Uterus (tissue), 4 donors: ENCODE measurements around the gene PRSS36. TPM values are rescaled to one million over a fixed set of nuclear protein-coding genes. Genes with fewer than 3 reads are reported as not detected.
"Not testable (repeated sequence)": the region's sequence is repeated elsewhere in the genome, so short reads cannot be mapped to it uniquely, and the experiment has no call there.

Experiments
- DNase-seq, 2 donors: peaks; one replicate each; pipeline ENCODE4 v3.0.0-alpha.2; 2019 to 2020
- H3K27ac ChIP-seq, 2 donors: fragments of 200-600 bp; sonication (generic); 1 replicate in 1 of 2; 2 replicates in 1 of 2; pipeline ENCODE4 v1.5.1; 2016 to 2018
- H3K27me3 ChIP-seq, 2 donors: fragments of 200-600 bp; sonication (generic); one replicate each; pipeline ENCODE4 v1.5.1; 2018 to 2019; ENCODE audit warnings: control low read depth in 1 of 2
- H3K36me3 ChIP-seq, 2 donors: fragments of 200-600 bp; sonication (generic); one replicate each; pipeline ENCODE4 v1.5.1; 2019; ENCODE audit warnings: control low read depth in 1 of 2
- H3K4me1 ChIP-seq, 2 donors: fragments of 200-600 bp; sonication (generic); one replicate each; pipeline ENCODE4 v1.5.1; 2018 to 2019; ENCODE audit warnings: control low read depth in 1 of 2
- H3K4me3 ChIP-seq, 2 donors: fragments of 200-600 bp; sonication (generic); 1 replicate in 1 of 2; 2 replicates in 1 of 2; pipeline ENCODE4 v1.5.1; 2018 to 2019; ENCODE audit warnings: mild to moderate bottlenecking in 1 of 2
- H3K9me3 ChIP-seq, 2 donors: fragments of 200-600 bp; sonication (generic); one replicate each; pipeline ENCODE4 v1.5.1; 2019; ENCODE audit warnings: control low read depth in 1 of 2
- POLR2A ChIP-seq, 2 donors: fragments of 450-650 bp; IDR thresholded peaks; one replicate each; pipeline ENCODE4 v1.6.1; 2016; ENCODE audit warnings: antibody characterized with exemption in 2 of 2, mild to moderate bottlenecking in 1 of 2, moderate library complexity in 1 of 2
- intact Hi-C: fragments of 100-400 bp; cut with DNase I; formaldehyde crosslinking; loops from one replicate; pipeline ENCODE4 v1.15.1; 2023; ENCODE audit warnings: low total_unique reads
- total RNA-seq, 4 donors: library from RNA; depleted of rRNA in 3 of 4; stranded (reverse); fragments of >200 nt in 3 of 4; gene quantifications; one replicate each; pipeline versions ENCODE4 v1.1.0 to v1.2.4, GENCODE V29; 2014 to 2023
- TF ChIP-seq, protein P1 (sequence below), 4 experiments: fragments of 200-600 bp in 2 of 4; fragments of 450-650 bp in 2 of 4; sonication (generic) in 2 of 4; IDR thresholded peaks; one replicate each; pipeline ENCODE4 v1.5.1; 2016 to 2019; ENCODE audit warnings: antibody characterized with exemption in 4 of 4, mild to moderate bottlenecking in 2 of 4, moderate library complexity in 1 of 4
- donor health status: DM: yes; HTN: yes; CAD: no.

Gene PRSS36
- total RNA-seq, 4 donors from 2014 or later = 0.48 to 0.76 TPM; not detected in 2

DNA sequence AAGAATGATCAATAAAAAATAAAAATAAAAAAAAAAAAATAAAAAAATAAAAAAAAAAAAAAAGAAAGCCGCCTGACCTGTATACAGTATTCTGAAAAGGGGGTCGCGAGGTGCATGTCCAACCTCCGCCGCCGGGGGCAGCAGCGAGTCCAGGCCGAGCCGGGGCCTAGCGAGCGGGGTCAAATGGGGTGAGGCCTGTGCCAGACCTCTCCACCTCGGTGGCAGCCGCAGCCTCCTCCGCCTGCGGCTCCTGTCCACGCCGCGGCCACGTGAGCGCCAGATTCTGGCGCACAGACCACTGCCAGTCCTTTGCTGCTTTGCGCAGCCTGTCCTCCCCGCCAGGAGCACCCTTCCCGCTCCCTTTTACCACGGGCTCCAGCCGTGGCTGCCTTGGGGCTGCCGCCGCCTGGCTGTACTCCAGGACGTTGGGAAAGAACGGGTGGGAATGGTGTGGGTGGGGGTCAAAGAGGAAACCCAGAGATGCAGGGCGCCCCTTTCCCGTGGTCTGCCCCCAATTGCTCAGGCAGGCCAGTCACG lies 44.1 kb downstream of the PRSS36 start:
- H3K9me3 ChIP-seq = no peaks in the 10 kb centered on the region
- intact Hi-C loops = no loop called here
- H3K27ac ChIP-seq = no peak overlapping the region
- peak; percentile 81 to 82 for DNase-seq
- H3K4me3 ChIP-seq = peak overlapping the region in 1 of 2 donors; percentile 1
- no peaks in the 10 kb centered on the region for H3K27me3 ChIP-seq
- TF ChIP-seq, protein P1, sequence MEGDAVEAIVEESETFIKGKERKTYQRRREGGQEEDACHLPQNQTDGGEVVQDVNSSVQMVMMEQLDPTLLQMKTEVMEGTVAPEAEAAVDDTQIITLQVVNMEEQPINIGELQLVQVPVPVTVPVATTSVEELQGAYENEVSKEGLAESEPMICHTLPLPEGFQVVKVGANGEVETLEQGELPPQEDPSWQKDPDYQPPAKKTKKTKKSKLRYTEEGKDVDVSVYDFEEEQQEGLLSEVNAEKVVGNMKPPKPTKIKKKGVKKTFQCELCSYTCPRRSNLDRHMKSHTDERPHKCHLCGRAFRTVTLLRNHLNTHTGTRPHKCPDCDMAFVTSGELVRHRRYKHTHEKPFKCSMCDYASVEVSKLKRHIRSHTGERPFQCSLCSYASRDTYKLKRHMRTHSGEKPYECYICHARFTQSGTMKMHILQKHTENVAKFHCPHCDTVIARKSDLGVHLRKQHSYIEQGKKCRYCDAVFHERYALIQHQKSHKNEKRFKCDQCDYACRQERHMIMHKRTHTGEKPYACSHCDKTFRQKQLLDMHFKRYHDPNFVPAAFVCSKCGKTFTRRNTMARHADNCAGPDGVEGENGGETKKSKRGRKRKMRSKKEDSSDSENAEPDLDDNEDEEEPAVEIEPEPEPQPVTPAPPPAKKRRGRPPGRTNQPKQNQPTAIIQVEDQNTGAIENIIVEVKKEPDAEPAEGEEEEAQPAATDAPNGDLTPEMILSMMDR (IDR thresholded peaks at IDR 0.05) = peak; percentile 74 to 91 (median 78)
- TF ChIP-seq POLR2A (IDR thresholded peaks at IDR 0.05) = no peak
- no peaks in the 10 kb centered on the region for H3K36me3 ChIP-seq
- H3K4me1 ChIP-seq = peaks cover 0 to 6% of the 10 kb centered on the region in 2 donors

DNA sequence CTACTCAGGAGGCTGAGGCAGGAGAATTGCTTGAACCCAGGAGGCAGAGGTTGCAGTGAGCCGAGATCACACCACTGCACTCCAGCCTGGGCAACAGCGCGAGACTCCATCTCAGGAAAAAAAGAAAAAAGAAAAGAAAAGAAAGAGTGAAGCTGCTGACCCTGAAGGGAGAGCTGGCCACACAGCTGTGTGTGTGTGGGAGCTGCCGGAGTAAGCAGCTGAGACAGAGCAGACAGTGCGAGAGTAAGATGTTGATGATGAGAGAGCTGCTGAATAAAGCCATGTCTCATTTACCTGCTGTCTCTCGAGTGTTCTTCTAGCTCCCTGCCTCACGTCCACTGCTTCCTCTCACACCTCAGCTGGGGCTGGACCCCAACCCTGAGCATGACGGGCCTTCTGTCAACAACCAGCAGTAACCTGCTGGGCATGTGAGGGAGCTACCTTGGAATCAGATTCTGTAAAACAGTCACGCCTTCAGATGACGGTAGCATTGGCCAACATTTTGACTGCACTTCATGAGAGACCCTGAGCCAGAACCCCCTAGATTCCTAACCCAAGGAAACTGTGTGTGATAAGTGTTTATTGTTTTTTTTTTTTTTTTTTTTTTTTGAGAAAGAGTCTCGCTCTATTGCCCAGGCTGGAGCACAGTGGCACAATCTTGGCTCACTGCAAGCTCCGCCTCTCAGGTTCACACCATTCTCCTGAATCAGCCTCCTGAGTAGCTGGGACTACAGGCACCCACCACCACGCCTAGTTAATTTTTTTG lies 48.8 kb downstream of the PRSS36 start:
- DNase-seq, H3K36me3 ChIP-seq, H3K27ac ChIP-seq, H3K4me1 ChIP-seq, H3K9me3 ChIP-seq, H3K27me3 ChIP-seq, intact Hi-C loops, H3K4me3 ChIP-seq: not testable (repeated sequence)

GRCh38 chr16:31099860-31100638 lies 49.8 kb downstream of the PRSS36 start:
- H3K4me1 ChIP-seq = no peaks in the 10 kb centered on the region
- H3K36me3 ChIP-seq = no peaks in the 10 kb centered on the region
- no peaks in the 10 kb centered on the region for H3K9me3 ChIP-seq
- no peak overlapping the region for H3K4me3 ChIP-seq
- intact Hi-C loops = no loop called here
- no peak for DNase-seq
- H3K27ac ChIP-seq = no peak overlapping the region
- no peaks in the 10 kb centered on the region for H3K27me3 ChIP-seq
- TF ChIP-seq, protein P1 (IDR thresholded peaks at IDR 0.05) = no peak
- TF ChIP-seq POLR2A (IDR thresholded peaks at IDR 0.05) = no peak

DNA sequence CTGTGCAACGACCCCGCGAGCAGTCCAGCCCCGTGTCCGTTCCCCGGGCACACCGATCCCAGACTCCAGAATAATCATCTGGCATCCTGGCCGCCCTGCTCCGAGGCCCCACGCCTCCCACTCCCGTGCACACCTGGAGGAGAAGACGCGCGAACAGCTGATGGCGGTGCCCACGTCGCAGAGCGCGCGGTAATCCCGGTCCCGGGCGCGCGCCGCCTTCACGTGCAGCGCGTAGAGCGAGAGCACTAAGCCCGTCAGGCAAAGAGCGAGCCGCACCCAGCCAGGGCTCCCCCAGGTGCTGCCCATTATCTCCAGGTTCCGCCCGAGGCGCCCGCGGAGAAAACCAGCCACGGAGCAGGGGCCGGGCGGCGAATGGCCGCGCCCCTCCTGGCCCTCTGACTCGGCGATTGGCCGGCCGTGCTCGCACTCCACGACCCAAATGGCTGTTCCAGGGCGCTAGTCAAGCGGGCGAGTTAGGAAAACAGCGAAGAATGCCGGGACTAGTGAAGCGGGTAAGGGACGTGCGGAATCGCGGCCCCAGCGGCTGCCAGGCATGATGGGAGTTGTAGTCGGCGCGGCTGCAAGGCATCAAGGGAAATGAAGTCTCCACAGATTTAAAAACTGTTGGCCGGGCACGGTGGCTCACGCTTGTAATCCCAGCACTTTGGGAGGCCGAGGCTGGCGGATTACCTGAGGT lies 55.3 kb downstream of the PRSS36 start, which contains the start of gene VKORC1:
TSS of gene VKORC1 (minus strand) at position 374 of the 697 bp plus-strand sequence. CDS start at position 306, 68 bp downstream.
- TF ChIP-seq, protein P1 (IDR thresholded peaks at IDR 0.05) = peak in 1 of 4 experiments; percentile 35
- TF ChIP-seq POLR2A (IDR thresholded peaks at IDR 0.05) = peak; percentile 60
- Histone ChIP-seq H3K36me3 (no peaks in the 10 kb centered on the region), H3K27me3 (no peaks in the 10 kb centered on the region), H3K4me3 (peak within 1 kb of the TSS; percentile 62 to 65), H3K4me1 (peaks cover 0 to 3% of the 10 kb centered on the region in 2 donors), H3K9me3 (no peaks in the 10 kb centered on the region), H3K27ac (peak within 1 kb of the TSS; percentile 69 to 89)
- intact Hi-C loops = no loop called here
- DNase-seq = peak; percentile 94 to 95

DNA sequence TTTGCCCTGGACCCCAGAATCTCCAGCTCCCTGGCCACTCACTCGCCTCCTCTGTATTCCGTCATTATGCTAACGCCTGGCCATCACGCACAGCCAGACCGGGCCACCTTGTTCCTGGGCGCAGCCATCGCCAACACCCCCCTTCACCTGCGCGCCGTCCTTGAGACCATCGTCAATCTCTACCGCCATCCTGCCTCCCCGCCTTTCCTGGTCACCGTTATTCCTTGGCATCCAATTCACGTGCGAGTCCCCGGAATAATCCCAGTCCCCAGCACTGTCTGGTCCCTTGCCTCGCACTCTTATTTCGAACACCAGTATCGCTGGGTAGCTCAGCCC lies 55.8 kb downstream of the PRSS36 start:
- Histone ChIP-seq H3K27me3 (no peaks in the 10 kb centered on the region), H3K27ac (peak overlapping the region; percentile 69 to 89), H3K9me3 (no peaks in the 10 kb centered on the region), H3K4me1 (peaks cover 0 to 3% of the 10 kb centered on the region in 2 donors), H3K4me3 (peak overlapping the region; percentile 62 to 65), H3K36me3 (no peaks in the 10 kb centered on the region)
- TF ChIP-seq POLR2A (IDR thresholded peaks at IDR 0.05) = no peak
- TF ChIP-seq, protein P1 (IDR thresholded peaks at IDR 0.05) = no peak
- intact Hi-C loops = no loop called here
- no peak for DNase-seq
